Uterus (tissue), 4 donors: ENCODE results near the gene TACSTD2. TPM values are rescaled to one million over a fixed set of nuclear protein-coding genes. Genes with fewer than 3 reads are reported as not detected.
"Not testable (repeated sequence)": the region's sequence is repeated elsewhere in the genome, so short reads cannot be mapped to it uniquely, and the experiment has no call there.

Experiments used
- DNase-seq, 2 donors: peaks; one replicate each; pipeline ENCODE4 v3.0.0-alpha.2; 2019 to 2020
- H3K27ac ChIP-seq, 2 donors: fragments of 200-600 bp; sonication (generic); 1 replicate in 1 of 2; 2 replicates in 1 of 2; pipeline ENCODE4 v1.5.1; 2016 to 2018
- H3K27me3 ChIP-seq, 2 donors: fragments of 200-600 bp; sonication (generic); one replicate each; pipeline ENCODE4 v1.5.1; 2018 to 2019; ENCODE audit warnings: control low read depth in 1 of 2
- H3K36me3 ChIP-seq, 2 donors: fragments of 200-600 bp; sonication (generic); one replicate each; pipeline ENCODE4 v1.5.1; 2019; ENCODE audit warnings: control low read depth in 1 of 2
- H3K4me1 ChIP-seq, 2 donors: fragments of 200-600 bp; sonication (generic); one replicate each; pipeline ENCODE4 v1.5.1; 2018 to 2019; ENCODE audit warnings: control low read depth in 1 of 2
- H3K4me3 ChIP-seq, 2 donors: fragments of 200-600 bp; sonication (generic); 1 replicate in 1 of 2; 2 replicates in 1 of 2; pipeline ENCODE4 v1.5.1; 2018 to 2019; ENCODE audit warnings: mild to moderate bottlenecking in 1 of 2
- H3K9me3 ChIP-seq, 2 donors: fragments of 200-600 bp; sonication (generic); one replicate each; pipeline ENCODE4 v1.5.1; 2019; ENCODE audit warnings: control low read depth in 1 of 2
- POLR2A ChIP-seq, 2 donors: fragments of 450-650 bp; IDR thresholded peaks; one replicate each; pipeline ENCODE4 v1.6.1; 2016; ENCODE audit warnings: antibody characterized with exemption in 2 of 2, mild to moderate bottlenecking in 1 of 2, moderate library complexity in 1 of 2
- intact Hi-C: fragments of 100-400 bp; cut with DNase I; formaldehyde crosslinking; loops from one replicate; pipeline ENCODE4 v1.15.1; 2023; ENCODE audit warnings: low total_unique reads
- total RNA-seq, 4 donors: library from RNA; depleted of rRNA in 3 of 4; stranded (reverse); fragments of >200 nt in 3 of 4; gene quantifications; one replicate each; pipeline versions ENCODE4 v1.1.0 to v1.2.4, GENCODE V29; 2014 to 2023
- TF ChIP-seq, protein P1 (sequence below), 4 experiments: fragments of 200-600 bp in 2 of 4; fragments of 450-650 bp in 2 of 4; sonication (generic) in 2 of 4; IDR thresholded peaks; one replicate each; pipeline ENCODE4 v1.5.1; 2016 to 2019; ENCODE audit warnings: antibody characterized with exemption in 4 of 4, mild to moderate bottlenecking in 2 of 4, moderate library complexity in 1 of 4
- donor health status: DM: yes; HTN: yes; CAD: no.

Gene TACSTD2
- total RNA-seq, 4 donors from 2014 or later = 0.26 to 24.8 (median 0.73) TPM; not detected in 1

DNA sequence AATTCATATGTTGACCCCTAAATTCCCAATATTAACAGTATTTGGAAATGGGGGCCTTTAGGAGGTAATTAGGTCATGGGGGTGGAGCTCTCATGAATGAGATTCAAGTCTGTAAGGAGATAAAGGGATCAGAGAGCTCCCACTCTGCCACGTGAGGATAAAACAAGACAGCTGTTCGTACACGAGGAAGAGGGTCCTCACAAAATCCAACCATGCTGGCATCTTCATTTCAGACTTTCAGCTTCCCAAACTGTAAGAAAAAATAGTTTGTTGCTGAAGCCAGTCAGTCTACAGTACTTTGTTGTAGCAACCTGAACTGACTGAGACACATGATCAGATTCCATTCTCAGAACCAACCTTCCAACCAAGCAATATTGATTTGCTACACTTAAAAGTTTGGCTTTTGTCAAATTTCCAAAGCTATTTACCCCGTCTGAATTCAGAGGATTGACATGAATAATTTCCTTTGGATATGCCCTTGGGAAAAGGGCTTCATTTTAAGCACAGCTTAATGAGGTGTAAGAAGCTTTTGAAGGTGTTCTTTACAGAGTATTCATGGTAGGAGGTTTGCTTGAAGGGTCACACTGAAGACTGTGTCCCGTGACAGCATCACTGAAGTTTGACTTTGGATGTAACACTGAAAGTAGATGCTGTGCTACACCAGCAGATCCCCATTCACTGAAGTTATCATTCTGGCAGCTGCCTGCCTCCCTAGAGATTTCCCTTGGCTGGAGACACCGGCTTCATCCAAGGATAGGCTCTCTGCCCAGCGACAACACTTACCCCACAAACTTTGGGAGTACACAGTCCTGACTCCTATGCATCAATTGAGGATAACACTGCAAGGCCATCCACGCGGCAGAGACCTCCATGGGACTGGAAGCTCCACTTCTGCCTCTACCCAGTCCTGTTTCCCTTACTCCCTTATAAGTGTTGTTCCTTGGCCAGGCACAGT lies 25.6 kb downstream of the TACSTD2 start:
- intact Hi-C loops = no loop called here
- TF ChIP-seq, protein P1, sequence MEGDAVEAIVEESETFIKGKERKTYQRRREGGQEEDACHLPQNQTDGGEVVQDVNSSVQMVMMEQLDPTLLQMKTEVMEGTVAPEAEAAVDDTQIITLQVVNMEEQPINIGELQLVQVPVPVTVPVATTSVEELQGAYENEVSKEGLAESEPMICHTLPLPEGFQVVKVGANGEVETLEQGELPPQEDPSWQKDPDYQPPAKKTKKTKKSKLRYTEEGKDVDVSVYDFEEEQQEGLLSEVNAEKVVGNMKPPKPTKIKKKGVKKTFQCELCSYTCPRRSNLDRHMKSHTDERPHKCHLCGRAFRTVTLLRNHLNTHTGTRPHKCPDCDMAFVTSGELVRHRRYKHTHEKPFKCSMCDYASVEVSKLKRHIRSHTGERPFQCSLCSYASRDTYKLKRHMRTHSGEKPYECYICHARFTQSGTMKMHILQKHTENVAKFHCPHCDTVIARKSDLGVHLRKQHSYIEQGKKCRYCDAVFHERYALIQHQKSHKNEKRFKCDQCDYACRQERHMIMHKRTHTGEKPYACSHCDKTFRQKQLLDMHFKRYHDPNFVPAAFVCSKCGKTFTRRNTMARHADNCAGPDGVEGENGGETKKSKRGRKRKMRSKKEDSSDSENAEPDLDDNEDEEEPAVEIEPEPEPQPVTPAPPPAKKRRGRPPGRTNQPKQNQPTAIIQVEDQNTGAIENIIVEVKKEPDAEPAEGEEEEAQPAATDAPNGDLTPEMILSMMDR (IDR thresholded peaks at IDR 0.05) = no peak
- TF ChIP-seq POLR2A (IDR thresholded peaks at IDR 0.05) = no peak

DNA sequence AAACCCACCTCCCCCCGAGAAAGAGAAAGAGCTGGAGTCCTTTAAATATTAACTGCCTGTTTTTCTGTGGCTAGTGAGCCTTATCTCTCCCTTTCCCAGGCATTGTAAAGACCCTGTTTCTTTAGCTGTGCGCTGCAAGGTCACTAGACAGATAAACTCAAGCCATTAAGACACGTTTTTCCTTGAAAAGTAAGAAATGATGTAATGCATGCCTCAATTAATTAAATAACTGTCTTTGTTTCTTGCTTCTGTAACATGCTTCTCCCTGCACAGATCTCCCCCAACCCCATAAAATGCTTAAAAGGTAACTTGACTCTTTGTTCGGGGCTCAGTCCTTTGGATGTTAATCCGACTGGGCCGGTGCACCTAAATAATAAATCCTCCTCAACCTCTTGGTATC lies 27.8 kb downstream of the TACSTD2 start:
- H3K27ac ChIP-seq, H3K9me3 ChIP-seq, H3K36me3 ChIP-seq, H3K27me3 ChIP-seq, DNase-seq, H3K4me3 ChIP-seq, H3K4me1 ChIP-seq, intact Hi-C loops: not testable (repeated sequence)

More for the DNA sequence above, 25.6 kb downstream of the TACSTD2 start:
- Histone ChIP-seq H3K9me3 (no peaks in the 10 kb centered on the region), H3K27ac (no peak overlapping the region), H3K4me1 (no peaks in the 10 kb centered on the region), H3K36me3 (no peaks in the 10 kb centered on the region), H3K4me3 (no peak overlapping the region), H3K27me3 (no peaks in the 10 kb centered on the region)
- DNase-seq = peak in 1 of 2 donors; percentile 16

DNA sequence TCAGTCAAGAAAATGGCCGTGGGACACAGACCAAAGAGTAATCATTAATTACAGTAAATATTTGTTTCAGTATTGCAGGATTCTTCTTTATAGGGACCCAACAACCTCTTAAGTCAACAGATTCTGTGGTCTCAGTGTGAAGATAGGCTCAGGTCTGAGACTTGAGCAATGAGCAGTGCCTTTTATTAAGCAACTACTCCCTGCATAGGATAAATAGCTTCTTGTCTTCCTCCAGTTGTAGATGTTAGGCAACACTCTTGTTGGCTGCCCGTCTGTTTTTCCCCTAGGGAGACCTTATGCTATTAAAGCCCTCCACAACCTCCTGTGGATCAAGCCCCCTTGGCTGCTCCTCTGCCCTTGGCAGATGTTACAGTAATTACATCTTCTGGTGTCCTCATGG lies 28.7 kb downstream of the TACSTD2 start:
- H3K36me3 ChIP-seq = no peaks in the 10 kb centered on the region
- peaks cover 0 to 3% of the 10 kb centered on the region in 2 donors for H3K4me1 ChIP-seq
- intact Hi-C loops = no loop called here
- H3K27me3 ChIP-seq = no peaks in the 10 kb centered on the region
- H3K4me3 ChIP-seq = no peak overlapping the region
- TF ChIP-seq, protein P1 (IDR thresholded peaks at IDR 0.05) = no peak
- no peak for TF ChIP-seq POLR2A (IDR thresholded peaks at IDR 0.05)
- no peak for DNase-seq
- H3K9me3 ChIP-seq = no peaks in the 10 kb centered on the region
- H3K27ac ChIP-seq = no peak overlapping the region

DNA sequence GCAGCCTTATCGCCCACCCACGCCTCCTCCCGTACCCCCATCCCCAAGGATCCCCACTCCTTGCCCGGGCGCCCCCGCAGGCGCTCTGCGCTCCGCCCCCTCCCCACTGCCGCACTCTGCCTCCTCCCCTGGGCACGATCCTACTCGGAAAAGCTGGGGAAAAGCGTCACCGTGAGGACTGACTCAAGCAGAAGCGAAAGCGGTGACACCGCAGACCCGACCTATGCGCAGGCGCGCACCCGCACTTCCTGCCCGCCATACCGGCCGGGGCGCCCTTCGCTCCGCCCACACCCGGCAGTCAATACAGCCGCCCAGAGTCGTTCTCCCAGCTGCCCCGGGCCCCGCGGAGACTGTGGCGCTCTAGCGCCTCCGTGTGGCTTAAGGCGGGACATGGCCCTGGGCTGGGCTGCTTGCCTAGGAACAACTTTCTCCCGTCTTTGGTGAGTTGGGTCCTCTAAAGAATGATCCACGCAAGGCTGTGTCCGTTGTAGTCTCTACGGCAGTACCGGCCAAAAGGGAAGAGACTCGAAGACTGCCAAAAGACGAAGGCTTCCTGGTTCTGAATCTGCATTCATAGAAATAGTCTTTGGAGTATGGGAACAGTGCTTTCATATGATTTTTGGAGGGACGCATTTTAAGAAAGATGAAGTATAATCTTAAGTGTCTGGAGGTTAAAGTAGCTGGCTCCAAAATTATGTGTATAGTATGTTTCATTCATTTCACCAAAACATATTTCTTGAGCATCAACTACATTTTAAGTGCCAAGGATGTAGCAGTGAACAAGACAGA lies 30.3 kb downstream of the TACSTD2 start, which contains the start of gene OMA1:
OMA1 (minus strand) TSS at position 207 of the 789 bp plus-strand sequence. CDS start 7,432 bp downstream, outside the sequence.
- intact Hi-C loops = no loop called here
- Histone ChIP-seq H3K4me1 (peaks cover 0 to 3% of the 10 kb centered on the region in 2 donors), H3K27me3 (no peaks in the 10 kb centered on the region), H3K9me3 (no peaks in the 10 kb centered on the region), H3K27ac (peak within 1 kb of the TSS; percentile 99 to 100), H3K36me3 (no peaks in the 10 kb centered on the region), H3K4me3 (peak within 1 kb of the TSS; percentile 81 to 85)
- peak; percentile 84 to 97 for TF ChIP-seq POLR2A (IDR thresholded peaks at IDR 0.05)
- TF ChIP-seq, protein P1 (IDR thresholded peaks at IDR 0.05) = peak; percentile 98 to 99 (median 99)
- peak; percentile 97 to 99 for DNase-seq

DNA sequence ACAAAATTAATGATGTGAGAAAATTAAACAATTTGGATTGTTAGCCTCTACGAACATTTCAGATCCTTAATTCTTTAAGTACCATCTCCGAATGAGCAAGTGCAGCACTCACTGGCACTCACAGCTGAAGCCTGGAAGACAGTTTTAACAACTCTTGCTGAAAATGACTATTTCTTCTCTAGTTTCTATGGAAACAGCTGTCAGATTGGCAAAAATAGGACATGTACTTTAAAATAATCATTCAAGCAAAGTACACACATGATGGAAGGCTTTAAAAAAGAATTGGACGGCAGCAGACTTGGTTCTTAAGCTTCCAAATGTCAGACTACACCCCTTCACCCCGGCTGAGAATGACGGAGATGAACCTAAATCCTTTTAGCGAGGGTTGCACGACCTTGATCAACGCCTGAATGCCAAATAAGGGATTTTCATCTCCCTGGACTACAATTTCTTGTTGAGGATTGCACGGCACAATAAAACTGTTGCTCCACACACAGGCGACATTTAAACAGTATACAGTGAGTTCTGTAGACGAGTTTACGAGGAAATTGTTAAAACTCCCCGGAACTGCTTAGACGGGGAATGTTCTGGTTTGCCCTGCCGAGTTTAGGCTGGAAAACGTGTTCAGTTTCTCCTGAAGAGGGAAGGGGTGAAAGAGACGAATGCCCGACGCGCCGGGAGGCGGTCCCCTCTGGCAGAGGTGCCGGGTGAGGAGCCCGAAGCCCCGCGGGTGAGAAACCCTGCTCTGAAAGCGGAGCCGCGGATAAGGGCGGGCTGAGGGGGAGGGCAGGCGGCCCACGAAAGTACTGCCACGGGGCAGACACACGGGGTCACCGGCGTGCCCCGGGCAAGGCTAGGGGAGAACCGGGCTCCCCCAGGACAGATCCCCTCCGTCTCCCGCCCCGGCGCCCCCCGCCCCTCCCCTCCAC lies 31.2 kb downstream of the TACSTD2 start:
- Histone ChIP-seq H3K4me1 (peaks cover 0 to 3% of the 10 kb centered on the region in 2 donors), H3K27ac (peak overlapping the region; percentile 99 to 100), H3K9me3 (no peaks in the 10 kb centered on the region)

More for the DNA sequence above, 31.2 kb downstream of the TACSTD2 start:
- Histone ChIP-seq H3K36me3 (no peaks in the 10 kb centered on the region), H3K4me3 (peak overlapping the region; percentile 81 to 85), H3K27me3 (no peaks in the 10 kb centered on the region)
- peak; percentile 76 to 83 for DNase-seq
- TF ChIP-seq, protein P1 (IDR thresholded peaks at IDR 0.05) = no peak
- TF ChIP-seq POLR2A (IDR thresholded peaks at IDR 0.05) = peak in 1 of 2 donors; percentile 19
- intact Hi-C loops = no loop called here
